AG09309 (cell line): Measurements from ENCODE around the gene RNF213.

Source experiments
- DNase-seq: peaks from one replicate; pipeline ENCODE4 v3.0.0-alpha.2; 2010; ENCODE audit warnings: low read depth
- H3K4me3 ChIP-seq: 2 replicates; pipeline ENCODE4 v1.5.1; 2011; ENCODE audit warnings: mild to moderate bottlenecking, low read depth, low read length, moderate library complexity; ENCODE audit not compliant: control insufficient read depth
- TF ChIP-seq, protein P1 (sequence below): IDR thresholded peaks from 2 replicates; pipeline ENCODE4 v1.5.1; 2011; ENCODE audit warnings: mild to moderate bottlenecking, low read depth, low read length, inconsistent platforms; ENCODE audit not compliant: insufficient read depth, control insufficient read depth; ENCODE audit errors: missing control alignments

The RNF213 gene

DNA sequence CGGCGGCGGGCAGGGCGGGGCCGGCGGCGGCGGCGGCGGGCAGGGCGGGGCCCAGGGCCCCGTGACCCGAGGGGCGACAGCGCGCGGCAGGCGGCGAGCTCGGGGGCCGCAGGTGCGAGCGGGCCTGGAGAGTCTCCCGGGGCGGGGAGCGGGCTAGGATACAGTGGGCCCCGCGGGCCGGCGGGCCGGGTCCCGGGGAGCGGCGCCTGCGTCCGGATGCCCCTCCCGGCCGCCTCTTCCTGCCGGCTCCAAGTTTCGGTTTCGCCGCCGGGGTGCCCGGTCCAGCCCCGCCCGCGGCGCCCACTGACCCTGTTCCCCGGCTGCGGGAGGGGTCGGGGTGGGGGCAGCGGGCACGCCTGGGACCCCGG is at the start of gene RNF213:
TSS of gene RNF213 (plus strand) at position 62 of the 368 bp plus-strand sequence. CDS start 2,830 bp downstream, outside the sequence.
- TF ChIP-seq, protein P1, sequence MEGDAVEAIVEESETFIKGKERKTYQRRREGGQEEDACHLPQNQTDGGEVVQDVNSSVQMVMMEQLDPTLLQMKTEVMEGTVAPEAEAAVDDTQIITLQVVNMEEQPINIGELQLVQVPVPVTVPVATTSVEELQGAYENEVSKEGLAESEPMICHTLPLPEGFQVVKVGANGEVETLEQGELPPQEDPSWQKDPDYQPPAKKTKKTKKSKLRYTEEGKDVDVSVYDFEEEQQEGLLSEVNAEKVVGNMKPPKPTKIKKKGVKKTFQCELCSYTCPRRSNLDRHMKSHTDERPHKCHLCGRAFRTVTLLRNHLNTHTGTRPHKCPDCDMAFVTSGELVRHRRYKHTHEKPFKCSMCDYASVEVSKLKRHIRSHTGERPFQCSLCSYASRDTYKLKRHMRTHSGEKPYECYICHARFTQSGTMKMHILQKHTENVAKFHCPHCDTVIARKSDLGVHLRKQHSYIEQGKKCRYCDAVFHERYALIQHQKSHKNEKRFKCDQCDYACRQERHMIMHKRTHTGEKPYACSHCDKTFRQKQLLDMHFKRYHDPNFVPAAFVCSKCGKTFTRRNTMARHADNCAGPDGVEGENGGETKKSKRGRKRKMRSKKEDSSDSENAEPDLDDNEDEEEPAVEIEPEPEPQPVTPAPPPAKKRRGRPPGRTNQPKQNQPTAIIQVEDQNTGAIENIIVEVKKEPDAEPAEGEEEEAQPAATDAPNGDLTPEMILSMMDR, result no peak
- no peak for DNase-seq
- peak within 1 kb of the TSS; percentile 89 for H3K4me3 ChIP-seq

DNA sequence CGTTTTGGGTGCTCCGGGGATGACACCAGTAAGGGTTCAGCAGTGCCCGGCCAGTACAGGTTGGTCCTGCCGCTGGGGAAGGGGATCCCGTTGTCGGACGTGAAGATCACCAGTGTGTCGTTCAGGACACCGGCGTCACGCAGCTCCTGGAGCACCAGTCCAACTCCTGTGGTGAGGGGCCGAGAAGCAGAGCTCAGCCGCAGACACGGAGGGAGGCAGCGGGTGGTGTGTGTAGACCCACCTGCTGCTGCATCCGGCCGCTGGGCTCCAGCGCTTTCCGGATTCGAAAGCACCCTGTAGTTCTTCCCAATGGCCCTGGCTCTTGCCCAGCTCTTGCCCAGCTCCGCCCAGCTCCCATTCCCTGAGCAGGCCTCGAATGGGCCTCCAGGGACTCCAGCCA is 48.5 kb upstream of the RNF213 start:
- no peak for DNase-seq
- H3K4me3 ChIP-seq, result no peak overlapping the region
- TF ChIP-seq, protein P1, result no peak

DNA sequence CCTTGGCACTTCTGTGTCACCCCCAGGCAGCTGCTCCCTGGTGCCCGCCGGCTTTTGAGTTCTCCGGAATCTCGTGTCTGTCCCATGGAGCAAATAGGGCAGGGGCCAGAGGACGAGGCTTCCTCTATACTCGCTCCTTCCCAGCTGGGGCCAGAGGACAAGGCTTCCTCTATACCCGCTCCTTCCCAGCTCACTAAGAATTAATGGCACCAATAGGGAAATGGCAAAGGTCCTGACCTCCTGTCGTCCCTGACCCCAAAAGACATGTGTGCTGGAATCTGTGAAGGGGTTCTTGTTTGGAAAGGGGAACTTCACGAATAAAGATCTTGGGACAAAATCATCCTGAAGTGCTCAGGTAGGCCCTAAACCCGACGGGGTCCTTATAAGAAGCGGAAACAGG is 48.1 kb upstream of the RNF213 start:
- no peak for DNase-seq
- TF ChIP-seq, protein P1, result no peak
- H3K4me3 ChIP-seq, result no peak overlapping the region

DNA sequence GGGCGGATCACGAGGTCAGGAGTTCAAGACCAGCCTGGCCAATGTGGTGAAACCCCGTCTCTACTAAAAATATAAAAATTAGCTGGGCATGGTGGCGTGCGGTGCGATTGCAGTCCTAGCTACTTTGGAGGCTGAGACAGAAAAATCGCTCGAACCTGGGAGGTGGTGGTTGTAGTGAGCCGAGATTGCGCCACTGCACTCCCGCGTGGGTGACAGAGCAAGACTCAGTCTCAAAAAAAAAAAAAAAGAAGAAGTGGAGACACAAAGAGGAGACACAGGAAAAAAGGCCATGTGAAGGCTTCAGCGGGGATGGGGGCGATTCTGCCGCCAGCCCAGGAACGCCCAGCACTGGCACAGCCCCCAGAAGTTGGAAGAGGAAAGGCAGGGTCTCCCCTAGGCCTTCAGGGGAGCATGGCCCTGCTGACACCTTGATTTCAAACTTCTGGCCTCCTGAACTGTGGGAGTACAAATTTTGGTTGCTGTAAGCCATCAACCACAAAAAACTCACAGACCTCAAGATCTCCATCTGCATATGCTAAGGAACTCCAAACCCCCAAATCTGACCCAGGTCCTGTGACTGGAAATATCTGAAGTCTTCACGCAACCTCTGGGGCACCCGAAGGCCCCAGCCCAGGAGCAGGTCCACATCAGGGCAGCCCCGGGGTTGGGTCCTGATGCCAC is 47.5 kb upstream of the RNF213 start:
- TF ChIP-seq, protein P1, result no peak
- H3K4me3 ChIP-seq, result no peak overlapping the region
- DNase-seq, result no peak

DNA sequence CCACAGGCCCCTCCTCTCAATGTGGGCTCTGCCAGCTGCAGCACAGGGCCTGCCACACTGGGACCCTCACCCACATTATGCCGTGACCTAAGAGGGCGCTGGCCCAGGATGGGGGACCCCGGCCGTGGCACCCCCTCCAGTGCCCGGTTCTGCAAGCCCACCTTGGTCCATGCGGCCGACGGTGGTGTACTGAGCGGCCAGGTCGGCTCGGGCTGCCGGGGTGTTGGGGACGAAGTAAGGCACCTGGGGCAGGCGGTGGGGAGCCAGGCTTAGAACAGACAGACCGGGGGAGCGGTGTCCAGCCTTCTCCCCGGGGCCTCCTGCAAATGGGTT is 47.0 kb upstream of the RNF213 start:
- DNase-seq, result no peak
- no peak overlapping the region for H3K4me3 ChIP-seq
- TF ChIP-seq, protein P1, result no peak

DNA sequence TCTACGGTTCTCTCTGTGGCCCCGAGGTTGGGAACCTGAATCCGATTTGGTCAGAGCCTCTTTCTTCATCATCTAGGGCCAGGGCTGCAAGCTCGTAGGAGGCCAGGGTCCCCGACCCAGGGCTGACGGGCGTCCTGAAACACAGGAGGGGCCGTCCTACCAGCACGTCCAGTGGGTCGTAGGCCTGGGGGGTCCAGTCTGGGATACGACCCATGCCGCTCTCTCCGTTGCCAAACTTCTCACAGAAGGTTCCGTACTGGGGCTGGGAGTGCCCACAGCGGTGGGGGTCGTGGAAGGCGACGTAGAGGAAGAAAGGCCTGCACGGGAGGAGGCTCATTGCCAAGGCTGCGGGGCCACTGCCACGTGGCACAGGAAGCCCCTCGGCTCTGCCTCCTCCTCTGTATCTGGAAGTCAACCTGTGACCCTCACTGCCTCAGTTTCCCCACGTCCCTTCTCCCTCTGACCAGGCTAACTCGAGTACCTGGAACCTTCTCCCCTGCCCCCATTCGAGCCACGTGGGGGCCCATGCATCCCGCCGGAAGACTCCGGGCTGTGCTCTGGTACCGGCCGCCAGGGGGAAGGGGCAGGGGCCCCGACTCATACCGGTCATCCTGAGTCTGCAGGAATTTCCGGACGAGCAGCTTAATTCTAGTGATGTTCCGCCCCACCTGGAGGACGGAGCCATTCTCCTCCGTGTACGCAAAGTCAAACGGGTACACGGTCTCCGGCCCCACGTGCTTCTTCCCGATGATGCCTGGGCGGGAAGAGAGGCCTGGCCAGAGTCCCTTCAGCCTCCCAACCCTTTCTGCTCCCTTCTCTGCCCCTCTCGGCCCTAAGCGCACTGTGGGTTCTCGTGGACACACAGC is 46.4 kb upstream of the RNF213 start:
- no peak overlapping the region for H3K4me3 ChIP-seq
- TF ChIP-seq, protein P1, result no peak
- no peak for DNase-seq
